MM.1S (cell line): ENCODE results near the gene DBN1.

Experiments
- DNase-seq: peaks from one replicate; pipeline ENCODE4 v3.0.0-alpha.2; 2015
- H2AFZ ChIP-seq: fragments of 300-600 bp; sonication (generic); 2 replicates; pipeline ENCODE4 v1.6.0; 2016; ENCODE audit warnings: antibody characterized with exemption, low read length
- H3F3A ChIP-seq: fragments of 300-600 bp; sonication (generic); 2 replicates; pipeline ENCODE4 v1.6.1; 2016; ENCODE audit warnings: mild to moderate bottlenecking, antibody characterized with exemption, low read length, moderate library complexity, mixed read lengths; ENCODE audit not compliant: insufficient read depth
- H3K27ac ChIP-seq: fragments of 300-600 bp; sonication (generic); 2 replicates; pipeline ENCODE4 v1.5.1; 2016; ENCODE audit warnings: mild to moderate bottlenecking, low read length
- H3K27me3 ChIP-seq: fragments of 300-600 bp; sonication (generic); replicated peaks from 2 replicates; pipeline ENCODE4 v1.6.0; 2016; ENCODE audit warnings: low read length; ENCODE audit not compliant: insufficient read depth
- H3K36me3 ChIP-seq: fragments of 300-600 bp; sonication (generic); replicated peaks from 2 replicates; pipeline ENCODE4 v1.6.1; 2016; ENCODE audit warnings: mild to moderate bottlenecking, low read length, mixed read lengths; ENCODE audit not compliant: insufficient read depth
- H3K4me1 ChIP-seq: fragments of 300-600 bp; sonication (generic); 2 replicates; pipeline ENCODE4 v1.6.1; 2016; ENCODE audit warnings: low read length, mixed read lengths
- H3K4me2 ChIP-seq: fragments of 300-600 bp; sonication (generic); 2 replicates; pipeline ENCODE4 v1.6.0; 2016; ENCODE audit warnings: low read depth, low read length
- H3K4me3 ChIP-seq: fragments of 300-600 bp; sonication (generic); 2 replicates; pipeline ENCODE4 v1.5.1; 2016; ENCODE audit warnings: low read length, mixed read lengths
- H3K79me2 ChIP-seq: fragments of 300-600 bp; sonication (generic); 2 replicates; pipeline ENCODE4 v1.6.1; 2016; ENCODE audit warnings: mixed run types, low read length, mixed read lengths
- H3K9ac ChIP-seq: fragments of 300-600 bp; sonication (generic); 2 replicates; pipeline ENCODE4 v1.6.1; 2016; ENCODE audit warnings: low read length, mixed read lengths
- H3K9me2 ChIP-seq: fragments of 300-600 bp; sonication (generic); replicated peaks from 2 replicates; pipeline ENCODE4 v1.6.1; 2016; ENCODE audit warnings: mild to moderate bottlenecking, low read length, mixed read lengths; ENCODE audit not compliant: insufficient read depth
- H3K9me3 ChIP-seq: fragments of 300-600 bp; sonication (generic); replicated peaks from 2 replicates; pipeline ENCODE4 v1.6.1; 2016; ENCODE audit warnings: mild to moderate bottlenecking, low read length, mixed read lengths; ENCODE audit not compliant: insufficient read depth
- H4K20me1 ChIP-seq: fragments of 300-600 bp; sonication (generic); 2 replicates; pipeline ENCODE4 v1.6.1; 2016; ENCODE audit warnings: mild to moderate bottlenecking, low read length, moderate library complexity, mixed read lengths; ENCODE audit not compliant: insufficient read depth
- EZH2 ChIP-seq: fragments of 300-600 bp; sonication (generic); optimal IDR thresholded peaks from 2 replicates; pipeline ENCODE3; 2017; ENCODE audit warnings: low read depth, mild to moderate bottlenecking, antibody characterized with exemption, low read length, mixed read lengths
- EZH2phosphoT487 ChIP-seq: fragments of 300-600 bp; sonication (generic); IDR thresholded peaks from 2 replicates; pipeline ENCODE4 v1.6.1; 2018; ENCODE audit warnings: antibody characterized with exemption, low read length
- TF ChIP-seq, protein P1 (sequence below): fragments of 300-600 bp; sonication (generic); IDR thresholded peaks from 2 replicates; pipeline ENCODE4 v1.5.1; 2016; ENCODE audit warnings: antibody characterized with exemption, low read length, mixed read lengths

Gene DBN1

DNA sequence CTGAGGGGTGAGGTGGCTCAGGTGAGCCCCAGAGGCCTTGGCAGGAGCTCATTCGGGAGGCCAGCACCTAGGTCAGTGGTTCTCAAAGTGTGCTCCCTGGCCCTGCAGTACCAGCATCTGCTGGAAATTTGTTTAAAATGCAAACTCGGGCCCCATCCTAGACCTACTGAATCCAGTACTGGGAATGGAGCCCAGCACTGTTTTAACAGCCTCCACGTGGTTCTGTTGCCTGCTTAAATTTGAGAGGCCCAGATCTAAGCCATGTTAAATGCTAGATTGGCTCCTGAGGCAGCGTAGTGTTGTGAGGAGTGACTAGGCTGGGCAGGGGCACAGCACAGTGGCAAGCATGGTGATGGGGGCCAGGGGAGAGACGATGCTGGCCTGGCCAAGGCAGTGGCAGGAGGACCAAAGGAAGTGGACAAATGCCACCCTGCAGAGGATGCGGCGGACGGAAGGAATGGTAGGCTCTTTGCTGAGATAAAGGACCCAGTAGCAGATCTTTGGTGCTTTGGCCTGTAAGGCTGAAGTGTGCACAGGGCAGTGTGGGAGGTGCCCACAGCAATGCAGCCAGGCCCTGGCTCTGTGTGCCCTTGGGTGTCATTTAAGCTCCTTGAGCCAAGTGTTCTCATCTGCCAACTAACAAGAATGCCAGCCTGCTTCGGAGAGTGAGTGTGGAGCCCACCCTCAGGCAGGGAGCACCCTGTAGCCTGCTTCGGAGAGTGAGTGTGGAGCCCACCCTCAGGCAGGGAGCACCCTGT lies 22.6 kb downstream of the DBN1 start:
- H3F3A ChIP-seq: peaks cover 13% of the 10 kb centered on the region
- no peaks in the 10 kb centered on the region for H3K9me3 ChIP-seq
- no peak overlapping the region for H3K27ac ChIP-seq
- H3K4me3 ChIP-seq: no peak overlapping the region
- no peak overlapping the region for H3K9ac ChIP-seq
- H4K20me1 ChIP-seq: no peaks in the 10 kb centered on the region
- no peak for TF ChIP-seq EZH2
- TF ChIP-seq EZH2phosphoT487: no peak
- TF ChIP-seq, protein P1, sequence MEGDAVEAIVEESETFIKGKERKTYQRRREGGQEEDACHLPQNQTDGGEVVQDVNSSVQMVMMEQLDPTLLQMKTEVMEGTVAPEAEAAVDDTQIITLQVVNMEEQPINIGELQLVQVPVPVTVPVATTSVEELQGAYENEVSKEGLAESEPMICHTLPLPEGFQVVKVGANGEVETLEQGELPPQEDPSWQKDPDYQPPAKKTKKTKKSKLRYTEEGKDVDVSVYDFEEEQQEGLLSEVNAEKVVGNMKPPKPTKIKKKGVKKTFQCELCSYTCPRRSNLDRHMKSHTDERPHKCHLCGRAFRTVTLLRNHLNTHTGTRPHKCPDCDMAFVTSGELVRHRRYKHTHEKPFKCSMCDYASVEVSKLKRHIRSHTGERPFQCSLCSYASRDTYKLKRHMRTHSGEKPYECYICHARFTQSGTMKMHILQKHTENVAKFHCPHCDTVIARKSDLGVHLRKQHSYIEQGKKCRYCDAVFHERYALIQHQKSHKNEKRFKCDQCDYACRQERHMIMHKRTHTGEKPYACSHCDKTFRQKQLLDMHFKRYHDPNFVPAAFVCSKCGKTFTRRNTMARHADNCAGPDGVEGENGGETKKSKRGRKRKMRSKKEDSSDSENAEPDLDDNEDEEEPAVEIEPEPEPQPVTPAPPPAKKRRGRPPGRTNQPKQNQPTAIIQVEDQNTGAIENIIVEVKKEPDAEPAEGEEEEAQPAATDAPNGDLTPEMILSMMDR: no peak
- DNase-seq: no peak
- H3K4me1 ChIP-seq: peaks cover 10% of the 10 kb centered on the region
- H3K4me2 ChIP-seq: no peak overlapping the region
- no peak overlapping the region for H2AFZ ChIP-seq
- no peaks in the 10 kb centered on the region for H3K36me3 ChIP-seq
- H3K9me2 ChIP-seq: no peaks in the 10 kb centered on the region
- H3K27me3 ChIP-seq: no peaks in the 10 kb centered on the region
- H3K79me2 ChIP-seq: no peaks in the 10 kb centered on the region; the same call in 1 of the 2 replicates

DNA sequence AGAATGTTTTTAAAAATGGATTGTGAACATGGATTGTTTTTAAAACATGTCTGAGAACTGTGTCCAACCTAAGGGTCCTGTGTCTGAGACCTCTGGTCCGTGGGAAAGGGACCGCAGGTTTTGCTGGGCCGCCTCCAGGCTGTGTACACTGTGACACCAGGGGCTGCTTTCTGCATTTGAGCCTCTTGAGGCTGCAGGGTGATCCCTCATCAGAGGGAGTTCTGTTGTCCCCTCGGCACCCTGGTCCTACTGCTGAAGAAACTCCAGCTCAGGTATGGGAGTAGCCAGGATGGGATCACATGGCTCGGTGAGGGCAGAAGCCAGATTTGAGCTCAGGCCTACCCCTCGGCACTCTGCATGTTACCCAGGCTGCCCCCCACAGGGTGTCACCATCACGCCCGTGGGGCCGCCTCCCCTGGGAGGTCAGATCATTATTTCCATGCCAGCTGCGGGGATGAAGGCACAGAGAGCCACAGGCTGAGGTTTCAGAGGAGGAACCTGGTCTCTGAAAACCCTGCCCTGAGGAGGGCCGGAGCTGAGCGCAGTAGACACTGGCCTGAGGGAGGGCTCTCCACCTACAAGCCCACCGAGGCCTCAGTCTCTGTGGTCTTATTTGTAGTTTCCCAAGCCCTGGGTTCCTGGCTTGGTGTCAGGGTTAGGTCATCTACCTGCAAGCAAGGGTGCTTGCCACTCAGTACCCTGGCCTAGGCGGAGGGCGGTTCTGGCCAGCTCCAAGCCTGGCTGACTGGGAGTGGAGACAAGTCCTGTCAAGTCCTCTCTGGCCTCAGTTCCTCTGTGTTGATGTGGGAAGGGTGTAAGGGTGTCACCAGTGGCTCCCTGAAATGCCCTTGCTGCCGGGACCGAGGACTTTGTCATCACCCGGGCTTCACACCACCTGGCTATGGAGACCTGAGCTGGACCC lies 24.0 kb downstream of the DBN1 start:
- Histone ChIP-seq H3K36me3 (no peaks in the 10 kb centered on the region), H3K9me2 (no peaks in the 10 kb centered on the region), H3K27ac (no peak overlapping the region), H3K9me3 (no peaks in the 10 kb centered on the region), H3F3A (peaks cover 21% of the 10 kb centered on the region), H3K27me3 (no peaks in the 10 kb centered on the region), H3K4me1 (peaks cover 21% of the 10 kb centered on the region), H3K9ac (no peak overlapping the region), H3K4me3 (no peak overlapping the region), H3K79me2 (no peaks in the 10 kb centered on the region; the same call in 1 of the 2 replicates), H3K4me2 (no peak overlapping the region), H2AFZ (no peak overlapping the region), H4K20me1 (no peaks in the 10 kb centered on the region)
- DNase-seq: no peak
- no peak for TF ChIP-seq EZH2
- TF ChIP-seq, protein P1: no peak

DNA sequence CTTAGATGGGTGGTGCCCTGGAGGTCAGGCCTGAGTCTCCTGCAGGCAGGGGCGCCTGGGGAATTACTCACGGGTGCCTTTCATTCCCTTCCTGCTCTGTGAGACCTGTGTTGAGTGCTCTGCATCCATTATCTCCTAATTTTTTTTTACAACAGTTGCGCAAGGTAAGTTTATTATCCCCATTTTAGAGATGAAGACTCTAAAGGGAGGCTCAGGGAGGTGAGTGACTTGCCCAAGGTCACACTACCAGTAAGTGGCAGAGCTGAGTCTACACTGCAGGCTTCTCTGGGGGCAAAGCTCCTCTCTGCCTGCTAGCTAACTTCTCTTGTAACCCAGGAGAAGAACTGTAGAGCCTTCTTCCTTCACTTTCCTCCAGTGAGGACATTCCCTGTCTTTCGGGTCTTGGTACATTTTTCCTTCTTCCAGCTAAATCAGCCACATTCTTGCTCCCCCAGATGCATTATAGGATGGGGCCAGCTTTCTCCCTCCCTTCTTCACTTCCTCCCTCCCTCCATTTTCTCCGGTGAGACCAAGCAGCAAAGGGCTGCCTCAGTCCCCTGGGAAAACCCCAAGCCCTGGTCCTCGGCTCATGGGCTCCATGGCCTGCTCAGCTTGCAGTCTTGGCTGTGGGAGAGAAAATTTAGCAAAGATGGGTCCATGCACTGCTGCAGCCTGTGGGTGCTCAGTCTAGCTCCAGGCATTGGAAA lies 25.0 kb downstream of the DBN1 start:
- H4K20me1 ChIP-seq: no peaks in the 10 kb centered on the region
- peaks cover 30% of the 10 kb centered on the region for H3F3A ChIP-seq
- H3K27ac ChIP-seq: no peak overlapping the region
- H3K9me2 ChIP-seq: no peaks in the 10 kb centered on the region
- no peak for DNase-seq
- no peak overlapping the region for H3K4me3 ChIP-seq
- H3K9me3 ChIP-seq: no peaks in the 10 kb centered on the region
- no peaks in the 10 kb centered on the region for H3K27me3 ChIP-seq
- peaks cover 24% of the 10 kb centered on the region for H3K4me1 ChIP-seq
- no peak overlapping the region for H3K4me2 ChIP-seq
- H3K36me3 ChIP-seq: no peaks in the 10 kb centered on the region
- H3K9ac ChIP-seq: no peak overlapping the region
- no peaks in the 10 kb centered on the region for H3K79me2 ChIP-seq
- no peak for TF ChIP-seq EZH2
- H2AFZ ChIP-seq: no peak overlapping the region
